HepG2 (cell line): ENCODE data around the gene PDZD2. TPM values are rescaled to one million over a fixed set of nuclear protein-coding genes. Genes with fewer than 3 reads are reported as not detected.

ENCODE experiments used
- ATAC-seq: fragments of 200-7000 bp; cut with Tn5 transposase; 3 replicates; pipeline ENCODE4 v1.9.1; 2020; ENCODE audit warnings: mild to moderate bottlenecking, moderate library complexity
- BruUV-seq: library from RNA; stranded (reverse); fragments of 400-500 nt; replicated peaks from 2 replicates; lab custom pipeline; 2021; lab: Mats Ljungman, UMichigan
- CTCF ChIA-PET: fragments of 300-600 bp; formaldehyde crosslinking; extraction: SDS; loops from one replicate; lab custom pipeline; 2021; ENCODE audit warnings: low total read pairs, inconsistent platforms, low intra/inter-chr PET ratio; lab: Yijun Ruan, JAX
- POLR2A ChIA-PET: fragments of 350-600 bp; sonication (Branson Sonifier 250); formaldehyde crosslinking; loops from one replicate; lab custom pipeline; 2020; ENCODE audit warnings: antibody characterized with exemption, inconsistent platforms; lab: Yijun Ruan, JAX
- DNase-seq: peaks from one replicate; pipeline ENCODE4 v3.0.0-alpha.2; 2015; ENCODE audit warnings: low spot score
- FAIRE-seq: peaks from 3 replicates; lab custom pipeline; 2011; peaks lifted over from hg19 to GRCh38; lab: Jason Lieb, UNC
- H2AFZ ChIP-seq: one replicate; pipeline ENCODE4 v1.6.1; 2011; ENCODE audit warnings: low read length, inconsistent platforms
- H3K27ac ChIP-seq: fragments of 300-600 bp; 3 replicates; pipeline ENCODE4 v1.8.0; 2011; ENCODE audit warnings: mixed run types, mild to moderate bottlenecking, mixed read lengths, low read length, inconsistent platforms; ENCODE audit not compliant: insufficient read depth; ENCODE audit errors: extremely low read length
- H3K27me3 ChIP-seq, 2 experiments: fragments of 200-600 bp in 1 of 2; 2 replicates in 1 of 2; 3 replicates in 1 of 2; pipeline versions ENCODE4 v1.6.0 to v1.8.0; 2011; ENCODE audit warnings: low read length in 2 of 2, mild to moderate bottlenecking in 2 of 2, moderate library complexity in 2 of 2, inconsistent platforms in 1 of 2; ENCODE audit not compliant: insufficient read depth in 2 of 2, control insufficient read depth in 1 of 2
- H3K36me3 ChIP-seq, 2 experiments: fragments of 200-600 bp in 1 of 2; replicated peaks in 1 of 2; 2 replicates in 1 of 2; 3 replicates in 1 of 2; pipeline versions ENCODE4 v1.5.1 to v1.8.0; 2011; ENCODE audit warnings: low read length in 2 of 2, inconsistent platforms in 1 of 2; ENCODE audit not compliant: insufficient read depth in 2 of 2, control insufficient read depth in 1 of 2
- H3K4me1 ChIP-seq: 2 replicates; pipeline ENCODE4 v1.5.1; 2012; ENCODE audit warnings: low read length, inconsistent platforms; ENCODE audit not compliant: insufficient read depth
- H3K4me2 ChIP-seq: 2 replicates; pipeline ENCODE4 v1.6.0; 2011; ENCODE audit warnings: low read depth, low read length, inconsistent platforms
- H3K4me3 ChIP-seq, 3 experiments: fragments of 200-600 bp in 1 of 3; sonication (generic), shearing (Covaris generic) in 1 of 3; replicated peaks in 1 of 3; 2 replicates each; pipeline ENCODE4 v1.5.1; 2011 to 2016; ENCODE audit warnings: low read length in 3 of 3, inconsistent platforms in 2 of 3, low read depth in 2 of 3, mild to moderate bottlenecking in 2 of 3, control low read depth in 1 of 3, mixed read lengths in 1 of 3; ENCODE audit not compliant: insufficient read depth in 1 of 3
- H3K79me2 ChIP-seq: one replicate; pipeline ENCODE4 v1.6.1; 2011; ENCODE audit warnings: low read length, inconsistent platforms; ENCODE audit not compliant: insufficient read depth
- H3K9ac ChIP-seq: 2 replicates; pipeline ENCODE4 v1.6.0; 2011; ENCODE audit warnings: mild to moderate bottlenecking, low read depth, low read length, inconsistent platforms; ENCODE audit not compliant: insufficient read depth
- H3K9me3 ChIP-seq: 2 replicates; pipeline ENCODE4 v1.5.1; 2012; ENCODE audit warnings: mild to moderate bottlenecking, low read length
- H4K20me1 ChIP-seq: 2 replicates; pipeline ENCODE4 v1.6.0; 2011; ENCODE audit warnings: inconsistent platforms, mild to moderate bottlenecking, low read length, moderate library complexity; ENCODE audit not compliant: insufficient read depth
- AHR ChIP-seq: IDR thresholded peaks from 2 replicates; pipeline ENCODE4 v1.6.1; 2018; ENCODE audit warnings: missing genetic modification reagents, missing compliant biosample characterization
- CHD4 ChIP-seq: fragments of 200-600 bp; sonication (generic); IDR thresholded peaks from 2 replicates; pipeline ENCODE4 v1.7.0; 2017; ENCODE audit warnings: mild to moderate bottlenecking, low read length, borderline replicate concordance
- KLF12 ChIP-seq: sonication (generic); formaldehyde crosslinking; IDR thresholded peaks from 2 replicates; pipeline ENCODE4 v1.4.0; 2020; ENCODE audit warnings: missing genetic modification reagents, borderline replicate concordance
- MAFF ChIP-seq: IDR thresholded peaks from 2 replicates; pipeline ENCODE4 v1.6.1; 2011; ENCODE audit warnings: low read depth, low read length, improper control_type of control experiment
- MTA3 ChIP-seq: sonication (generic); formaldehyde crosslinking; IDR thresholded peaks from 2 replicates; pipeline ENCODE4 v1.4.0; 2020; ENCODE audit warnings: missing genetic modification reagents
- PHF8 ChIP-seq: sonication (generic); formaldehyde crosslinking; IDR thresholded peaks from 2 replicates; pipeline ENCODE4 v1.5.0; 2020; ENCODE audit warnings: missing genetic modification reagents
- PRPF4 ChIP-seq: fragments of 200-400 bp; formaldehyde crosslinking; IDR thresholded peaks from 2 replicates; pipeline ENCODE4 v1.6.1; 2016; ENCODE audit warnings: low read length, low read depth; ENCODE audit not compliant: poor library complexity, severe bottlenecking
- SALL1 ChIP-seq: sonication (generic); formaldehyde crosslinking; IDR thresholded peaks from 2 replicates; pipeline ENCODE4 v1.8.0; 2022; ENCODE audit warnings: mild to moderate bottlenecking, missing genetic modification reagents
- SMC3 ChIP-seq: IDR thresholded peaks from 2 replicates; pipeline ENCODE4 v1.6.1; 2011; ENCODE audit warnings: low read length, improper control_type of control experiment
- SNAI1 ChIP-seq: sonication (generic); formaldehyde crosslinking; IDR thresholded peaks from 2 replicates; pipeline ENCODE4 v1.5.0; 2020; ENCODE audit warnings: mild to moderate bottlenecking, missing genetic modification reagents, borderline replicate concordance
- TCF7 ChIP-seq: sonication (generic); IDR thresholded peaks from 2 replicates; pipeline ENCODE4 v1.6.1; 2016; ENCODE audit warnings: antibody characterized with exemption, low read depth
- USF2 ChIP-seq, 2 experiments: sonication (generic) in 1 of 2; formaldehyde crosslinking in 1 of 2; IDR thresholded peaks; 2 replicates each; pipeline versions ENCODE4 v1.5.1 to v1.6.1; 2011 to 2020; ENCODE audit warnings: borderline replicate concordance in 1 of 2, low read depth in 1 of 2, low read length in 1 of 2, mild to moderate bottlenecking in 1 of 2, missing genetic modification reagents in 1 of 2, moderate library complexity in 1 of 2
- ZFP1 ChIP-seq: IDR thresholded peaks from 2 replicates; pipeline ENCODE4 v1.6.1; 2016
- ZNF136 ChIP-seq: sonication (generic); formaldehyde crosslinking; IDR thresholded peaks from 2 replicates; pipeline ENCODE4 v1.8.1; 2022; ENCODE audit warnings: low read depth, mild to moderate bottlenecking, moderate library complexity, missing genetic modification reagents
- ZNF546 ChIP-seq: sonication (generic); formaldehyde crosslinking; conservative IDR thresholded peaks from 2 replicates; pipeline ENCODE4 v1.8.1; 2023; ENCODE audit warnings: mild to moderate bottlenecking, missing genetic modification reagents
- ZNF569 ChIP-seq: sonication (generic); formaldehyde crosslinking; IDR thresholded peaks from 2 replicates; pipeline ENCODE4 v1.5.0; 2020; ENCODE audit warnings: mild to moderate bottlenecking, missing genetic modification reagents, moderate library complexity, borderline replicate concordance
- ZNF770 ChIP-seq: sonication (generic); formaldehyde crosslinking; IDR thresholded peaks from 2 replicates; pipeline ENCODE4 v1.5.0; 2020; ENCODE audit warnings: mild to moderate bottlenecking, missing genetic modification reagents
- ZNF784 ChIP-seq: sonication (generic); formaldehyde crosslinking; IDR thresholded peaks from 2 replicates; pipeline ENCODE4 v1.5.1; 2020; ENCODE audit warnings: missing genetic modification reagents, mild to moderate bottlenecking, borderline replicate concordance
- ZNF839 ChIP-seq: sonication (generic); formaldehyde crosslinking; IDR thresholded peaks from 2 replicates; pipeline ENCODE4 v1.4.0; 2020; ENCODE audit warnings: missing genetic modification reagents, mild to moderate bottlenecking, borderline replicate concordance
- WGBS: methylation state at CpG from one replicate; pipeline ENCODE4 v1.1.6; 2017; ENCODE audit warnings: low lambda C conversion rate; 5-methylcytosine and 5-hydroxymethylcytosine counted together
- in situ Hi-C: cut with HindIII; loops from 2 replicates; pipeline ENCODE4 v1.10.0; 2017; ENCODE audit warnings: low pct_unique_long_range_greater_than_20kb; ENCODE audit not compliant: extremely low pct_ligation_motif_present
- intact Hi-C: fragments of 100-400 bp; cut with micrococcal nuclease; formaldehyde crosslinking; loops from one replicate; pipeline ENCODE4 v1.10.0; 2022; ENCODE audit not compliant: unreplicated experiment
- polyA plus RNA-seq, 8 experiments: library from polyadenylated mRNA; depleted of rRNA in 3 of 8; stranded (reverse) in 7 of 8; unstranded in 1 of 8; fragments of >200 nt; fragmentation: Illumina TruSeq in 4 of 8; extraction: Trizol in 4 of 8; gene quantifications; 2 replicates each; pipeline versions ENCODE4 v1.2.1 to v1.2.3, GENCODE V29; 2011 to 2016; ENCODE audit warnings: low read depth in 4 of 8, missing spikeins in 1 of 8, mixed read lengths in 1 of 8; ENCODE audit not compliant: insufficient read depth in 1 of 8
- total RNA-seq, 5 experiments: library from RNA; depleted of rRNA; stranded (reverse); fragments of >200 nt; fragmentation: Illumina TruSeq; extraction: Trizol; gene quantifications; 2 replicates each; pipeline ENCODE4 v1.2.3, GENCODE V29; 2016; ENCODE audit warnings: low read depth in 1 of 5

PDZD2 gene
- total and polyA plus RNA-seq, 2 of the 13 experiments (the other 11 are each of a cell fraction or from before 2014, with no cell fraction given), result 0.04 TPM; not detected in 1

- in situ Hi-C loops, result no loop called here
These were observed 129.1 kb downstream of the PDZD2 start for GRCh38 chr5:31768046-31768445.

More at GRCh38 chr5:31768046-31768445, 129.1 kb downstream of the PDZD2 start:
- no TSS peak for BruUV-seq
- Histone ChIP-seq H2AFZ (no peak overlapping the region), H3K36me3 (no peaks in the 10 kb centered on the region), H3K79me2 (no peaks in the 10 kb centered on the region), H3K4me1 (no peaks in the 10 kb centered on the region), H3K9me3 (no peaks in the 10 kb centered on the region), H3K4me2 (no peak overlapping the region), H3K27ac (no peak overlapping the region), H3K4me3 (no peak overlapping the region), H4K20me1 (no peaks in the 10 kb centered on the region), H3K27me3 (peaks cover 2 to 27% of the 10 kb centered on the region in 2 experiments; a peak in 4 of 5 replicates), H3K9ac (no peak overlapping the region)
- ATAC-seq (no peak), DNase-seq (no peak), FAIRE-seq (no peak)
- TF ChIP-seq ZNF784 (CRISPR knock-in tag) (no peak), TCF7 (no peak), ZFP1 (no peak), CHD4 (no peak), KLF12 (CRISPR knock-in tag) (no peak), MTA3 (no peak), PHF8 (CRISPR knock-in tag) (no peak), AHR (no peak), ZNF770 (CRISPR knock-in tag) (no peak), SNAI1 (no peak), ZNF569 (CRISPR knock-in tag) (no peak), SALL1 (CRISPR knock-in tag) (no peak), PRPF4 (no peak), ZNF546 (CRISPR knock-in tag) (no peak), MAFF (no peak), SMC3 (no peak), USF2 (IDR thresholded peaks at IDR 0.05; ENCODE audit: low read depth, low read length) (no peak), USF2 (CRISPR knock-in tag; IDR thresholded peaks at IDR 0.05; ENCODE audit: borderline replicate concordance) (no peak), ZNF839 (no peak), ZNF136 (CRISPR knock-in tag) (no peak)
- ChIA-PET CTCF (no interaction called here), POLR2A (no interaction called here)
- 15% methylated on average over 3 of the region's 6 CpGs for whole genome bisulfite sequencing
- intact Hi-C loops, result no loop called here
